Liver (tissue), 9 donors: Measurements from ENCODE around the gene POMT1. TPM values are rescaled to one million over a fixed set of nuclear protein-coding genes. Genes with fewer than 3 reads are reported as not detected.
"Not testable (repeated sequence)": the region's sequence is repeated elsewhere in the genome, so short reads cannot be mapped to it uniquely, and the experiment has no call there.

Experiments
- DNase-seq: peaks from one replicate; pipeline ENCODE4 v3.0.0-alpha.2; 2017; ENCODE audit warnings: low spot score
- H3K27ac ChIP-seq, 2 donors: one replicate each; pipeline ENCODE4 v1.7.0; 2013; ENCODE audit warnings: inconsistent platforms in 2 of 2, low read length in 2 of 2, control low read depth in 1 of 2, low read depth in 1 of 2, mild to moderate bottlenecking in 1 of 2
- H3K27me3 ChIP-seq, 4 donors: one replicate each; pipeline versions ENCODE4 v1.6.1 to v1.7.0; 2013; ENCODE audit warnings: low read length in 3 of 4, inconsistent platforms in 1 of 4, mild to moderate bottlenecking in 1 of 4, moderate library complexity in 1 of 4; ENCODE audit not compliant: control insufficient read depth in 4 of 4, insufficient read depth in 4 of 4
- H3K36me3 ChIP-seq, 4 donors: one replicate each; pipeline versions ENCODE4 v1.6.1 to v1.7.0; 2013; ENCODE audit warnings: low read length in 3 of 4, mild to moderate bottlenecking in 3 of 4, low read depth in 1 of 4, moderate library complexity in 1 of 4; ENCODE audit not compliant: control insufficient read depth in 4 of 4, insufficient read depth in 3 of 4
- H3K4me1 ChIP-seq, 4 donors: one replicate each; pipeline versions ENCODE4 v1.6.1 to v1.7.0; 2013; ENCODE audit warnings: low read length in 3 of 4, mild to moderate bottlenecking in 3 of 4, moderate library complexity in 1 of 4; ENCODE audit not compliant: control insufficient read depth in 4 of 4, insufficient read depth in 4 of 4
- H3K4me3 ChIP-seq, 3 donors: one replicate each; pipeline versions ENCODE4 v1.6.1 to v1.7.0; 2013; ENCODE audit warnings: low read length in 3 of 3, control low read depth in 1 of 3, low read depth in 1 of 3, mild to moderate bottlenecking in 1 of 3
- H3K9ac ChIP-seq, 2 donors: one replicate each; pipeline ENCODE4 v1.7.0; 2013; ENCODE audit warnings: low read length in 2 of 2, mild to moderate bottlenecking in 2 of 2, moderate library complexity in 2 of 2, control low read depth in 1 of 2, low read depth in 1 of 2
- H3K9me3 ChIP-seq, 4 donors: one replicate each; pipeline versions ENCODE4 v1.6.1 to v1.7.0; 2013; ENCODE audit warnings: low read length in 3 of 4; ENCODE audit not compliant: control insufficient read depth in 4 of 4
- ATF3 ChIP-seq: IDR thresholded peaks from 2 replicates; pipeline ENCODE4 v1.6.1; 2016; ENCODE audit warnings: antibody characterized with exemption
- CTCF ChIP-seq: fragments of 150-350 bp; IDR thresholded peaks from 2 replicates; pipeline ENCODE4 v1.5.1; 2017; ENCODE audit warnings: improper control_type of control experiment, low read depth, low read length; ENCODE audit not compliant: missing input control
- EGR1 ChIP-seq, 2 donors: IDR thresholded peaks; 2 replicates each; pipeline ENCODE4 v1.6.1; 2016 to 2018; ENCODE audit warnings: antibody characterized with exemption in 2 of 2, low read depth in 2 of 2
- FOXA2 ChIP-seq: IDR thresholded peaks from 2 replicates; pipeline ENCODE4 v1.6.1; 2016; ENCODE audit warnings: antibody characterized with exemption
- GABPA ChIP-seq, 2 donors: IDR thresholded peaks in 1 of 2; conservative IDR thresholded peaks in 1 of 2; 2 replicates each; pipeline ENCODE4 v1.6.1; 2016; ENCODE audit warnings: antibody characterized with exemption in 2 of 2, mild to moderate bottlenecking in 1 of 2, moderate library complexity in 1 of 2
- HNF4A ChIP-seq, 2 donors: conservative IDR thresholded peaks; 2 replicates each; pipeline ENCODE4 v1.6.1; 2016; ENCODE audit warnings: antibody characterized with exemption in 2 of 2, mild to moderate bottlenecking in 2 of 2
- HNF4G ChIP-seq: IDR thresholded peaks from 2 replicates; pipeline ENCODE4 v1.6.1; 2016; ENCODE audit warnings: antibody characterized with exemption
- JUND ChIP-seq, 2 donors: IDR thresholded peaks; 2 replicates each; pipeline ENCODE4 v1.6.1; 2016; ENCODE audit warnings: antibody characterized with exemption in 2 of 2
- MAX ChIP-seq: IDR thresholded peaks from 2 replicates; pipeline ENCODE4 v1.6.1; 2016; ENCODE audit warnings: antibody characterized with exemption
- NR2F2 ChIP-seq: IDR thresholded peaks from 2 replicates; pipeline ENCODE4 v1.6.1; 2016; ENCODE audit warnings: antibody characterized with exemption
- RAD21 ChIP-seq, 2 donors: IDR thresholded peaks; 2 replicates each; pipeline ENCODE4 v1.6.1; 2016; ENCODE audit warnings: antibody characterized with exemption in 2 of 2, mild to moderate bottlenecking in 2 of 2
- REST ChIP-seq: IDR thresholded peaks from 2 replicates; pipeline ENCODE4 v1.6.1; 2016; ENCODE audit warnings: antibody characterized with exemption, mild to moderate bottlenecking
- RXRA ChIP-seq, 2 donors: IDR thresholded peaks; 2 replicates each; pipeline ENCODE4 v1.6.1; 2017 to 2018; ENCODE audit warnings: antibody characterized with exemption in 2 of 2, mild to moderate bottlenecking in 1 of 2
- SP1 ChIP-seq: IDR thresholded peaks from 2 replicates; pipeline ENCODE4 v1.6.1; 2018; ENCODE audit warnings: antibody characterized with exemption, mild to moderate bottlenecking
- TAF1 ChIP-seq: conservative IDR thresholded peaks from 2 replicates; pipeline ENCODE4 v1.6.1; 2016; ENCODE audit warnings: antibody characterized with exemption, mild to moderate bottlenecking
- YY1 ChIP-seq: IDR thresholded peaks from 2 replicates; pipeline ENCODE4 v1.6.1; 2016; ENCODE audit warnings: antibody characterized with exemption, mild to moderate bottlenecking
- ZBTB33 ChIP-seq: IDR thresholded peaks from 2 replicates; pipeline ENCODE4 v1.6.1; 2016; ENCODE audit warnings: antibody characterized with exemption
- WGBS: extraction: QIAGEN DNeasy Blood & Tissue Kit; methylation state at CpG from one replicate; pipeline ENCODE4 v1.1.7; 2013; 5-methylcytosine and 5-hydroxymethylcytosine counted together
- polyA plus RNA-seq, 2 donors: library from polyadenylated mRNA; stranded (reverse) in 1 of 2; unstranded in 1 of 2; fragments of 200-250 nt in 1 of 2; fragments of >200 nt in 1 of 2; fragmentation: Nextera tagmentation in 1 of 2; extraction: Ambion mirVana in 1 of 2; gene quantifications; one replicate each; pipeline versions ENCODE4 v1.2.1 to v1.2.3, GENCODE V29; 2013 to 2015
- total RNA-seq, 2 donors: library from RNA; depleted of rRNA; stranded (reverse); fragments of >200 nt; gene quantifications; one replicate each; pipeline ENCODE4 v1.2.3, GENCODE V29; 2014
- donor health status: healthy.
- donor health status: healthy.
- donor health status: healthy.
- donor health status: healthy.
- donor health status: healthy.

Gene POMT1
- total and polyA plus RNA-seq, 4 donors, result 11.2 to 14.2 (median 11.6) TPM

GRCh38 chr9:131469951-131470350, 32.8 kb upstream of the POMT1 start:
- no peak overlapping the region for H3K9ac ChIP-seq
- H3K27ac ChIP-seq, result no peak overlapping the region
- TF ChIP-seq NR2F2 (no peak), ZBTB33 (no peak), GABPA (IDR thresholded peaks at IDR 0.05 in 1 of 2, conservative IDR thresholded peaks at IDR 0.05 in 1 of 2) (no peak), HNF4A (conservative IDR thresholded peaks at IDR 0.05) (no peak), JUND (IDR thresholded peaks at IDR 0.05) (no peak), RXRA (IDR thresholded peaks at IDR 0.05) (no peak), ATF3 (no peak), CTCF (no peak), EGR1 (IDR thresholded peaks at IDR 0.05; ENCODE audit: low read depth in 2 of 2) (no peak)
- H3K27me3 ChIP-seq, result no peaks in the 10 kb centered on the region
- H3K4me3 ChIP-seq, result no peak overlapping the region
- WGBS, result 96% methylated on average over 16 of the region's 16 CpGs
- no peaks in the 10 kb centered on the region for H3K9me3 ChIP-seq
- H3K4me1 ChIP-seq, result no peaks in the 10 kb centered on the region
- DNase-seq, result no peak
- H3K36me3 ChIP-seq, result peaks cover 26 to 88% (median 69%) of the 10 kb centered on the region in 4 donors

GRCh38 chr9:131470581-131470991, 32.1 kb upstream of the POMT1 start:
- H3K27ac ChIP-seq, result no peak overlapping the region
- no peak for DNase-seq
- H3K27me3 ChIP-seq, result no peaks in the 10 kb centered on the region
- H3K4me1 ChIP-seq, result no peaks in the 10 kb centered on the region
- WGBS, result 96% methylated on average over 12 of the region's 12 CpGs
- H3K9ac ChIP-seq, result no peak overlapping the region
- H3K36me3 ChIP-seq, result peaks cover 28 to 87% (median 68%) of the 10 kb centered on the region in 4 donors
- H3K4me3 ChIP-seq, result no peak overlapping the region
- H3K9me3 ChIP-seq, result no peaks in the 10 kb centered on the region
- TF ChIP-seq ZBTB33, result no peak
- TF ChIP-seq REST, result no peak
- TF ChIP-seq EGR1 (IDR thresholded peaks at IDR 0.05; ENCODE audit: low read depth in 2 of 2), result no peak
- TF ChIP-seq FOXA2, result no peak
- TF ChIP-seq SP1, result no peak
- no peak for TF ChIP-seq HNF4G
- TF ChIP-seq HNF4A (conservative IDR thresholded peaks at IDR 0.05), result no peak
- no peak for TF ChIP-seq TAF1
- no peak for TF ChIP-seq RXRA (IDR thresholded peaks at IDR 0.05)
- no peak for TF ChIP-seq NR2F2
- TF ChIP-seq JUND (IDR thresholded peaks at IDR 0.05), result no peak
- TF ChIP-seq GABPA (IDR thresholded peaks at IDR 0.05 in 1 of 2, conservative IDR thresholded peaks at IDR 0.05 in 1 of 2), result no peak
- no peak for TF ChIP-seq MAX
- TF ChIP-seq YY1, result no peak
- TF ChIP-seq RAD21 (IDR thresholded peaks at IDR 0.05), result no peak
- no peak for TF ChIP-seq ATF3

GRCh38 chr9:131472085-131472484, 30.6 kb upstream of the POMT1 start:
- not testable (repeated sequence) for H3K9ac ChIP-seq, H3K27ac ChIP-seq, H3K4me3 ChIP-seq, H3K27me3 ChIP-seq, H3K9me3 ChIP-seq, H3K4me1 ChIP-seq, DNase-seq
- peaks cover 36 to 92% (median 74%) of the 10 kb centered on the region in 4 donors for H3K36me3 ChIP-seq
- WGBS, result 96% methylated on average over 5 of the region's 5 CpGs
